Measurements from ENCODE around the gene GLB1L2.

GLB1L2 gene

DNA sequence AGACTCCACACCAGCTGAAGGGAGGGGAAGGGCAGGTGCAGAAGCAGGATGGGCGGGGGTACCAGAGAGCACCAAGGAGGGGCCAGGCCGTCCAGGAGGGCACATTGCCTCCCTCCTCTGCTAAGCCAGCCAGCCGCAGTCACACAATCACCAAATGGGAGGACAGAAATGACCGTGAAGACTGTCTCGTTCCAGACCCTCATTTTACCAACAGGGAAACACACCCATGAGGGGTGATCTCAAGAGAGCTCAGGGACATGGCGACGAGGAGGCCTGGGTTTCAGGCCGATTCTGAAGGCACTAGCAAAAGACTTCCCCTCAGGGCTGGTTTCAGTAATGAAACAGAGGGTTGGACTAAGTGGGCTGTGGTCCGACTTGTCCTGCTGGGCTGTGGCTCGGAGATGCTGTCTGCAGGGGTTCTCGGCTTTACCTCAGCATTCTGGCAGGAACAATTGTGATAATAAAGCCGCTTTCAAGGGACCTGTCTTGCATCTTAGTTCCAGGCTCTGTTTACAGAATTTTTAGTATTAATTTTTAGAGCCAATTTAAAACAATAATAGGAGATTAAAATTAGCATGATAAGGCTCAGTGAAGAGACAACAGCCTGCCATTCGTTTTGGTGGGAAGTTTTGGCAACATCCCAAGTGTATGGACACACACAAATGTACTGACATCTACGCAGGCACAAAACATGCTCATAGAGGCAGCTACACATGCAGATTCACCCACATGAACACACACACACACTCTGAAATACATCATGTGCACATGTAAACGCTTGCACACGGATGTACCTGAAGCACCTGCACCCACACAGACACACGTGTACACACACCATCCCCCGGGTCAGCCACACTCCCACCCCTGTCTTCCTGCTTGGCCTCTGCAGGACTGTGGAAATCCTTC lies 82.3 kb downstream of the GLB1L2 start:
- no peak overlapping the region for H3K4me3 ChIP-seq (replicated peaks; ENCODE audit: insufficient read depth, low read length)
- no peak overlapping the region for H3K27ac ChIP-seq (replicated peaks)
- TF ChIP-seq, protein P1, sequence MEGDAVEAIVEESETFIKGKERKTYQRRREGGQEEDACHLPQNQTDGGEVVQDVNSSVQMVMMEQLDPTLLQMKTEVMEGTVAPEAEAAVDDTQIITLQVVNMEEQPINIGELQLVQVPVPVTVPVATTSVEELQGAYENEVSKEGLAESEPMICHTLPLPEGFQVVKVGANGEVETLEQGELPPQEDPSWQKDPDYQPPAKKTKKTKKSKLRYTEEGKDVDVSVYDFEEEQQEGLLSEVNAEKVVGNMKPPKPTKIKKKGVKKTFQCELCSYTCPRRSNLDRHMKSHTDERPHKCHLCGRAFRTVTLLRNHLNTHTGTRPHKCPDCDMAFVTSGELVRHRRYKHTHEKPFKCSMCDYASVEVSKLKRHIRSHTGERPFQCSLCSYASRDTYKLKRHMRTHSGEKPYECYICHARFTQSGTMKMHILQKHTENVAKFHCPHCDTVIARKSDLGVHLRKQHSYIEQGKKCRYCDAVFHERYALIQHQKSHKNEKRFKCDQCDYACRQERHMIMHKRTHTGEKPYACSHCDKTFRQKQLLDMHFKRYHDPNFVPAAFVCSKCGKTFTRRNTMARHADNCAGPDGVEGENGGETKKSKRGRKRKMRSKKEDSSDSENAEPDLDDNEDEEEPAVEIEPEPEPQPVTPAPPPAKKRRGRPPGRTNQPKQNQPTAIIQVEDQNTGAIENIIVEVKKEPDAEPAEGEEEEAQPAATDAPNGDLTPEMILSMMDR (IDR thresholded peaks at IDR 0.05; ENCODE audit: insufficient read depth, low read length): no peak
- TF ChIP-seq, protein P2, sequence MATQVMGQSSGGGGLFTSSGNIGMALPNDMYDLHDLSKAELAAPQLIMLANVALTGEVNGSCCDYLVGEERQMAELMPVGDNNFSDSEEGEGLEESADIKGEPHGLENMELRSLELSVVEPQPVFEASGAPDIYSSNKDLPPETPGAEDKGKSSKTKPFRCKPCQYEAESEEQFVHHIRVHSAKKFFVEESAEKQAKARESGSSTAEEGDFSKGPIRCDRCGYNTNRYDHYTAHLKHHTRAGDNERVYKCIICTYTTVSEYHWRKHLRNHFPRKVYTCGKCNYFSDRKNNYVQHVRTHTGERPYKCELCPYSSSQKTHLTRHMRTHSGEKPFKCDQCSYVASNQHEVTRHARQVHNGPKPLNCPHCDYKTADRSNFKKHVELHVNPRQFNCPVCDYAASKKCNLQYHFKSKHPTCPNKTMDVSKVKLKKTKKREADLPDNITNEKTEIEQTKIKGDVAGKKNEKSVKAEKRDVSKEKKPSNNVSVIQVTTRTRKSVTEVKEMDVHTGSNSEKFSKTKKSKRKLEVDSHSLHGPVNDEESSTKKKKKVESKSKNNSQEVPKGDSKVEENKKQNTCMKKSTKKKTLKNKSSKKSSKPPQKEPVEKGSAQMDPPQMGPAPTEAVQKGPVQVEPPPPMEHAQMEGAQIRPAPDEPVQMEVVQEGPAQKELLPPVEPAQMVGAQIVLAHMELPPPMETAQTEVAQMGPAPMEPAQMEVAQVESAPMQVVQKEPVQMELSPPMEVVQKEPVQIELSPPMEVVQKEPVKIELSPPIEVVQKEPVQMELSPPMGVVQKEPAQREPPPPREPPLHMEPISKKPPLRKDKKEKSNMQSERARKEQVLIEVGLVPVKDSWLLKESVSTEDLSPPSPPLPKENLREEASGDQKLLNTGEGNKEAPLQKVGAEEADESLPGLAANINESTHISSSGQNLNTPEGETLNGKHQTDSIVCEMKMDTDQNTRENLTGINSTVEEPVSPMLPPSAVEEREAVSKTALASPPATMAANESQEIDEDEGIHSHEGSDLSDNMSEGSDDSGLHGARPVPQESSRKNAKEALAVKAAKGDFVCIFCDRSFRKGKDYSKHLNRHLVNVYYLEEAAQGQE (IDR thresholded peaks at IDR 0.05; ENCODE audit: insufficient replicate concordance, low read depth): no peak
- TF ChIP-seq POLR2AphosphoS5 (IDR thresholded peaks at IDR 0.05; ENCODE audit: low read depth) (no peak), GABPA (IDR thresholded peaks at IDR 0.05; ENCODE audit: low read depth) (no peak), SPI1 (IDR thresholded peaks at IDR 0.05; ENCODE audit: borderline replicate concordance, low read depth) (no peak)
- H3K27me3 ChIP-seq (ENCODE audit: insufficient read depth, poor library complexity, severe bottlenecking): peaks cover 31% of the 10 kb centered on the region
- no peak for DNase-seq (ENCODE audit: low read depth in 1 of 2, low spot score in 1 of 2)

DNA sequence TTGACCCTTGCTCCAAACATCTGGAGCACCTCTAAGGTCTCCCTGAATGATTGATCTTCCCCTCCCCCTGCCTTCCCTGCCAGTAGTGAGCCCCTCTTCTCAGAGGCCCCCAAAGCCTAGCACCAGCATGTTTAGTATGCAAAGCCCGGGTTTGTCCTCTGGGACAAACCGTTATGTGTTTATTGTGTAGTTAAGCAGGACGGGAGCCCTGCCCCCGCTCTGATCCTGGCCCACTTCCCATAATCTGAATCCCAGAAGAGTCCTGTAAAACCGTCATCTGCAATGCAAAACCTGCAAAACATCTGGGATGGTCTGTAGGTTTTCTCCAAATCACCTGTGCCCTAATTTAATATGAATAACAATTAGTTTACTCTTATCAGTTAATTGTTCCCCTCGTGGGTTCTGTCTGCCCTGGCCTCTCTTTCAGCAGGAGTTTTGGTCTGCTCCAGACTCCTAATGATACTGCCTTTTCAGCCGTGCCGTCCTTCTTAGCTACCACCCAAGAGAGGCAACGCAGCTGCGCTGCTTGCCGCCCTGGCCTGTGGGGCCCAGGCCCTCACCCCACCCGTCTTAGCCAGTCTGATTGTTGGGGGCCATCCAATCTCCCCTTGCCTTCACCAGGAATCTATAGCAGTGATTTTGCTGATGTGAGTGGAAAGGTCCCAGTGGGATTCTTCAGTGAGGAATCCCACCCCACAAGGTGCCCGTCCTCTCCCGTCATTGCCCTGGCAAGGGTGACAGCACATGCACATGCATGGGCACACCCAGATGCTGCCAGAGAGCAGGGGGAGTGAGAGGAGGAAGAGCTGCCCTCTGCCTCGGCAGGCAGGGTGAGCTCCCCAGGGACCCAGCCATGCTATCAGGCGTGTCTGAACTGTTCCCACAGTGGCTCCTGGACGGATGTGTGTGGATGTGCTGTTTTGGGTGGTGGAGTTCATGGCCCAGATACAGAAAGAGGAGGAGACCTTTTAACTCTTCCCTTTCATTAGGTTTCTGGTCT lies 83.3 kb downstream of the GLB1L2 start:
- Histone ChIP-seq H3K4me3 (replicated peaks; ENCODE audit: insufficient read depth, low read length) (no peak overlapping the region), H3K27ac (replicated peaks) (no peak overlapping the region), H3K27me3 (ENCODE audit: insufficient read depth, poor library complexity, severe bottlenecking) (peaks cover 29% of the 10 kb centered on the region)
- DNase-seq (ENCODE audit: low read depth in 1 of 2, low spot score in 1 of 2): no peak
- no peak for TF ChIP-seq SPI1 (IDR thresholded peaks at IDR 0.05; ENCODE audit: borderline replicate concordance, low read depth)
- TF ChIP-seq GABPA (IDR thresholded peaks at IDR 0.05; ENCODE audit: low read depth): no peak
- TF ChIP-seq, protein P2 (IDR thresholded peaks at IDR 0.05; ENCODE audit: insufficient replicate concordance, low read depth): no peak
- TF ChIP-seq, protein P1 (IDR thresholded peaks at IDR 0.05; ENCODE audit: insufficient read depth, low read length): no peak
- TF ChIP-seq POLR2AphosphoS5 (IDR thresholded peaks at IDR 0.05; ENCODE audit: low read depth): no peak

DNA sequence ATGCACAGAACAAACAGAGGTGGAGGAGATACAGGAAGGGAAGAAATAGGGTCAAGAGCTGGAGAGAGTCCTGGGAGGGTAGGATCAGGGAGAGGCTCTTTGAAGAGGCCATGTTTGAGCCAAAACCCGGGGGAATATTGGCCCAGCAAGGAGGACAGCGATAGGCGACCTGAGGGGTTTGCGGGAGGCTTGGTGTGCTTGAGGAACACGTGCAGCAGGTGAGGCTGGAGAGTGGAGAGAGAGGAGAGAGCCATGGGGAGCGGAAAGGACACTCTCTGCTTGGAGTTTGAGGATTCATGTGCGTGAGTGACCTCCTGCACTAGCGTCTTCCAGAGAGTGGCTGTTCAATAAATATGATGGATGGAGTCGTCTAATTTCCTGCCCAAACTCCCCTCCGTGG lies 84.9 kb downstream of the GLB1L2 start:
- H3K27me3 ChIP-seq (ENCODE audit: insufficient read depth, poor library complexity, severe bottlenecking): peaks cover 23% of the 10 kb centered on the region
- no peak overlapping the region for H3K27ac ChIP-seq (replicated peaks)
- no peak for TF ChIP-seq GABPA (IDR thresholded peaks at IDR 0.05; ENCODE audit: low read depth)
- TF ChIP-seq SPI1 (IDR thresholded peaks at IDR 0.05; ENCODE audit: borderline replicate concordance, low read depth): no peak
- no peak for TF ChIP-seq POLR2AphosphoS5 (IDR thresholded peaks at IDR 0.05; ENCODE audit: low read depth)
- TF ChIP-seq, protein P1 (IDR thresholded peaks at IDR 0.05; ENCODE audit: insufficient read depth, low read length): no peak
- TF ChIP-seq, protein P2 (IDR thresholded peaks at IDR 0.05; ENCODE audit: insufficient replicate concordance, low read depth): no peak
- no peak overlapping the region for H3K4me3 ChIP-seq (replicated peaks; ENCODE audit: insufficient read depth, low read length)
- DNase-seq (ENCODE audit: low read depth in 1 of 2, low spot score in 1 of 2): no peak
